SK-N-SH (cell line): ENCODE results near the gene IRF9. TPM values are rescaled to one million over a fixed set of nuclear protein-coding genes. Genes with fewer than 3 reads are reported as not detected.

Experiments used
- CTCF ChIA-PET: fragments of 300-600, 350-600 bp; formaldehyde crosslinking; extraction: SDS; loops from one replicate; lab custom pipeline; 2021; lab: Yijun Ruan, JAX
- POLR2A ChIA-PET: fragments of 350-600 bp; sonication (Branson Sonifier 250); formaldehyde crosslinking; extraction: SDS; loops from one replicate; lab custom pipeline; 2020; ENCODE audit warnings: antibody characterized with exemption, inconsistent platforms; lab: Yijun Ruan, JAX
- DNase-seq: peaks from one replicate; pipeline ENCODE4 v3.0.0; 2012
- H2AFZ ChIP-seq: fragments of 200-600 bp; sonication (generic); 2 replicates; pipeline ENCODE4 v1.8.1; 2016; ENCODE audit warnings: antibody characterized with exemption, mild to moderate bottlenecking, low read depth
- H3F3A ChIP-seq: fragments of 200-600 bp; sonication (generic); replicated peaks from 2 replicates; pipeline ENCODE3; 2016; ENCODE audit warnings: antibody characterized with exemption, mild to moderate bottlenecking; ENCODE audit not compliant: insufficient read depth
- H3K27ac ChIP-seq, 2 experiments: fragments of 200-500 bp in 1 of 2; fragments of 200-600 bp in 1 of 2; sonication (Bioruptor generic) in 1 of 2; sonication (generic), shearing (Covaris generic) in 1 of 2; 2 replicates each; pipeline versions ENCODE4 v1.5.1 to v1.6.1; 2014 to 2016; ENCODE audit warnings: low read depth in 2 of 2, inconsistent platforms in 1 of 2, low read length in 1 of 2, mild to moderate bottlenecking in 1 of 2, mixed read lengths in 1 of 2
- H3K27me3 ChIP-seq: fragments of 200-600 bp; sonication (generic), shearing (Covaris generic); 2 replicates; pipeline ENCODE4 v1.6.1; 2016; ENCODE audit warnings: mixed run types; ENCODE audit not compliant: insufficient read depth
- H3K36me3 ChIP-seq, 2 experiments: fragments of 200-500 bp in 1 of 2; fragments of 200-600 bp in 1 of 2; sonication (Bioruptor generic) in 1 of 2; sonication (generic) in 1 of 2; replicated peaks in 1 of 2; 2 replicates each; pipeline versions ENCODE3 to v1.5.1; 2014 to 2016; ENCODE audit warnings: low read length in 1 of 2, mild to moderate bottlenecking in 1 of 2; ENCODE audit not compliant: insufficient read depth in 2 of 2, control insufficient read depth in 1 of 2
- H3K4me1 ChIP-seq, 2 experiments: fragments of 200-500 bp in 1 of 2; fragments of 200-600 bp in 1 of 2; sonication (Bioruptor generic) in 1 of 2; sonication (generic), shearing (Covaris generic) in 1 of 2; 2 replicates each; pipeline versions ENCODE4 v1.5.1 to v1.6.1; 2014 to 2016; ENCODE audit warnings: low read depth in 1 of 2, low read length in 1 of 2, mixed run types in 1 of 2; ENCODE audit not compliant: insufficient read depth in 2 of 2, control insufficient read depth in 1 of 2
- H3K4me2 ChIP-seq: fragments of 200-600 bp; sonication (generic), shearing (Covaris generic); 2 replicates; pipeline ENCODE4 v1.6.1; 2017; ENCODE audit warnings: mixed run types
- H3K4me3 ChIP-seq, 2 experiments: fragments of 200-500 bp in 1 of 2; fragments of 200-600 bp in 1 of 2; sonication (Bioruptor generic) in 1 of 2; sonication (generic), shearing (Covaris generic) in 1 of 2; 2 replicates each; pipeline versions ENCODE4 v1.5.1 to v1.8.1; 2014 to 2016; ENCODE audit warnings: low read depth in 2 of 2, inconsistent platforms in 1 of 2, low read length in 1 of 2, mild to moderate bottlenecking in 1 of 2, mixed read lengths in 1 of 2, moderate library complexity in 1 of 2
- H3K79me2 ChIP-seq: fragments of 200-600 bp; sonication (generic); 2 replicates; pipeline ENCODE4 v1.8.1; 2017; ENCODE audit warnings: mild to moderate bottlenecking; ENCODE audit not compliant: insufficient read depth
- H3K9ac ChIP-seq: fragments of 200-600 bp; sonication (generic); 2 replicates; pipeline ENCODE4 v1.6.1; 2017; ENCODE audit warnings: mixed run types
- H3K9me2 ChIP-seq: fragments of 200-600 bp; sonication (generic); 2 replicates; pipeline ENCODE4 v1.6.1; 2017; ENCODE audit warnings: mixed run types
- H3K9me3 ChIP-seq: fragments of 200-600 bp; sonication (generic); 2 replicates; pipeline ENCODE4 v1.6.1; 2017; ENCODE audit warnings: mixed run types, mild to moderate bottlenecking, moderate library complexity
- H4K20me1 ChIP-seq: fragments of 200-600 bp; sonication (generic); 2 replicates; pipeline ENCODE4 v1.6.1; 2017; ENCODE audit warnings: mild to moderate bottlenecking, mixed run types; ENCODE audit not compliant: insufficient read depth
- CHD2 ChIP-seq: fragments of 150-350 bp; IDR thresholded peaks from 2 replicates; pipeline ENCODE4 v1.6.1; 2018; ENCODE audit warnings: low read length; ENCODE audit not compliant: partially characterized antibody
- EP300 ChIP-seq, 2 experiments: IDR thresholded peaks; 2 replicates each; pipeline versions ENCODE4 v1.4.0 to v1.6.1; 2012; ENCODE audit warnings: borderline replicate concordance in 1 of 2, low read depth in 1 of 2, low read length in 1 of 2
- FOSL2 ChIP-seq: IDR thresholded peaks from 2 replicates; pipeline ENCODE4 v1.4.0; 2012; ENCODE audit warnings: low read depth, mild to moderate bottlenecking, moderate library complexity, borderline replicate concordance
- GABPA ChIP-seq: IDR thresholded peaks from 2 replicates; pipeline ENCODE4 v1.4.0; 2012; ENCODE audit warnings: low read depth, mild to moderate bottlenecking
- IRF3 ChIP-seq: fragments of 150-350 bp; IDR thresholded peaks from 2 replicates; pipeline ENCODE4 v1.6.1; 2016; ENCODE audit warnings: mild to moderate bottlenecking, low read depth, low read length
- JUND ChIP-seq: IDR thresholded peaks from 2 replicates; pipeline ENCODE4 v1.4.0; 2012
- MXI1 ChIP-seq: IDR thresholded peaks from 2 replicates; pipeline ENCODE4 v1.6.1; 2012; ENCODE audit warnings: mild to moderate bottlenecking, low read depth, low read length, improper control_type of control experiment
- NFIC ChIP-seq: IDR thresholded peaks from 2 replicates; pipeline ENCODE4 v1.4.0; 2012; ENCODE audit warnings: borderline replicate concordance
- NRF1 ChIP-seq: IDR thresholded peaks from 2 replicates; pipeline ENCODE4 v1.6.1; 2012; ENCODE audit warnings: low read depth, mild to moderate bottlenecking, low read length
- POLR2AphosphoS5 ChIP-seq: IDR thresholded peaks from 2 replicates; pipeline ENCODE4 v1.6.1; 2012; ENCODE audit warnings: low read depth, low read length
- REST ChIP-seq: IDR thresholded peaks from 2 replicates; pipeline ENCODE4 v1.6.1; 2012; ENCODE audit warnings: mild to moderate bottlenecking, low read depth, low read length, moderate library complexity
- RFX5 ChIP-seq: IDR thresholded peaks from 2 replicates; pipeline ENCODE4 v1.6.1; 2012; ENCODE audit warnings: mild to moderate bottlenecking, improper control_type of control experiment, low read length
- TAF1 ChIP-seq: IDR thresholded peaks from 2 replicates; pipeline ENCODE4 v1.6.1; 2012; ENCODE audit warnings: low read depth, mild to moderate bottlenecking, low read length, moderate library complexity, borderline replicate concordance
- USF1 ChIP-seq: IDR thresholded peaks from 2 replicates; pipeline ENCODE4 v1.4.0; 2012; ENCODE audit warnings: low read depth, borderline replicate concordance
- WGBS: methylation state at CpG from one replicate; pipeline ENCODE4 v1.1.6; 2017; ENCODE audit warnings: low lambda C conversion rate; 5-methylcytosine and 5-hydroxymethylcytosine counted together
- polyA plus RNA-seq, 3 experiments: library from polyadenylated mRNA; depleted of rRNA; stranded (reverse); fragments of >200 nt; gene quantifications; 2 replicates each; pipeline ENCODE4 v1.2.3, GENCODE V29; 2012
- TF ChIP-seq, protein P1 (sequence below): IDR thresholded peaks from 2 replicates; pipeline ENCODE4; 2012
- TF ChIP-seq, protein P2 (sequence below): fragments of 150-350 bp; IDR thresholded peaks from 2 replicates; pipeline ENCODE4 v1.6.1; 2017; ENCODE audit warnings: antibody characterized with exemption, low read length, low read depth, borderline replicate concordance
- TF ChIP-seq, protein P3 (sequence below): fragments of 200-600 bp; sonication (generic); IDR thresholded peaks from 2 replicates; pipeline ENCODE4 v1.6.1; 2017; ENCODE audit warnings: antibody characterized with exemption, mild to moderate bottlenecking, moderate library complexity

Gene IRF9
- polyA plus RNA-seq, 1 of the 3 experiments (the other 2 are of a cell fraction): 37.6 TPM

DNA sequence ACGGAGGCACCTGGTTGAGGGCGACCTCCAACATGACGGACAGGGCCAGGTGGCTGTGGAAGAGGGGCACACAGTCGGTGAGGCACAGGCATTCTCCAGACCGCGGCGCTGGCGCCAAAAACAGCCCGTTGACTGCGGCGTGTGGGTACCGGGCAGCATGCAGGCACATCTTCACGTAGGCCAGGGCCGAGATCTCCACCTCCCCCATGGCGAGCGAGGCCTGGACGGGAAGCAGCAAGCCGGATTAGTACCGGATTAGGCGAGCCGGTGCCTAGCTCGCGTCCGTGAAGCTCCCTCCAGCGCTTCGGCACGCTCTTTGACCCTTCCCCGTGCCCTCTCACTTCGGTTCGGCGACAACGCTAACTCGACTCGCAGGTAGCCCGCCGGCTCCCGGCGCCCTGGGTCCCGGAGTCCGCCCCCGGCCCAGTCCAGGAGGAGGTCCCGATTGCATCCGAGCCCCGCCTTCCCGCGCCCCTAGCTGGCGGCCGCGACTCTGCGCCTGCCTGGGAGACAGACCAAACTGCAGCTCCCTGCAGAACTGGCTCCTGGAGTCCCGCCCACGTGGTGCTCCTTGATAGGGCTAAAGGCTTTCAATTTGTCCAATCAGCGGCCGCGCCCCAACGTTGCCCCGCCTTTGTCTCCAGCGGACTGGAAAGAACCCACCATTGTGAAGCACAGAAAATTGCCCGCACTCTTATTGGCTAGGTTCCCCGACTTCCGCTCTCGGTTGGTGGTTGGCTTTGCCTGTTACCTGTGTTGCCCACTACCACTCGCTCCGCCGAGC, 19.8 kb upstream of the IRF9 start, which contains the start of gene EMC9:
TSS of gene EMC9 (minus strand) at position 495 of the 784 bp plus-strand sequence. CDS start at position 208, 287 bp downstream.
- peak within 1 kb of the TSS; percentile 70 for H2AFZ ChIP-seq
- H3K79me2 ChIP-seq: peaks cover 61% of the 10 kb centered on the region
- CTCF ChIA-PET: interaction anchor here (1.0 to 1.9 kb wide), 2 partner anchors 20 to 33 kb away, joined by 4 to 5 read pairs; partner anchors contain the start of gene IRF9
- H3K36me3 ChIP-seq: peaks cover 30 to 45% of the 10 kb centered on the region in 2 experiments
- no peaks in the 10 kb centered on the region for H3K27me3 ChIP-seq
- peak; percentile 94 for DNase-seq
- no peaks in the 10 kb centered on the region for H4K20me1 ChIP-seq
- peak within 1 kb of the TSS; percentile 81 for H3K9ac ChIP-seq
- H3K4me2 ChIP-seq: peak within 1 kb of the TSS; percentile 97
- H3K4me1 ChIP-seq: peaks cover 11 to 42% of the 10 kb centered on the region in 2 experiments; a peak in 3 of 4 replicates
- peak within 1 kb of the TSS; percentile 90 to 93 for H3K4me3 ChIP-seq
- H3F3A ChIP-seq: peaks cover 15% of the 10 kb centered on the region
- 2% methylated on average over 9 of the region's 65 CpGs for WGBS
- POLR2A ChIA-PET: interaction anchor here (0.5 to 1.7 kb wide), 10 partner anchors 10 to 224 kb away, joined by 3 to 12 read pairs (median 4); partner anchors contain the start of genes CARMIL3, DCAF11, IPO4 and NRL
- peak; percentile 94 for TF ChIP-seq RFX5
- TF ChIP-seq, protein P1, sequence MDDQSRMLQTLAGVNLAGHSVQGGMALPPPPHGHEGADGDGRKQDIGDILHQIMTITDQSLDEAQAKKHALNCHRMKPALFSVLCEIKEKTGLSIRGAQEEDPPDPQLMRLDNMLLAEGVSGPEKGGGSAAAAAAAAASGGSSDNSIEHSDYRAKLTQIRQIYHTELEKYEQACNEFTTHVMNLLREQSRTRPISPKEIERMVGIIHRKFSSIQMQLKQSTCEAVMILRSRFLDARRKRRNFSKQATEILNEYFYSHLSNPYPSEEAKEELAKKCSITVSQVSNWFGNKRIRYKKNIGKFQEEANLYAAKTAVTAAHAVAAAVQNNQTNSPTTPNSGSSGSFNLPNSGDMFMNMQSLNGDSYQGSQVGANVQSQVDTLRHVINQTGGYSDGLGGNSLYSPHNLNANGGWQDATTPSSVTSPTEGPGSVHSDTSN: peak; percentile 90
- TF ChIP-seq POLR2AphosphoS5: peak; percentile 89
- peak; percentile 69 for TF ChIP-seq IRF3
- TF ChIP-seq, protein P2, sequence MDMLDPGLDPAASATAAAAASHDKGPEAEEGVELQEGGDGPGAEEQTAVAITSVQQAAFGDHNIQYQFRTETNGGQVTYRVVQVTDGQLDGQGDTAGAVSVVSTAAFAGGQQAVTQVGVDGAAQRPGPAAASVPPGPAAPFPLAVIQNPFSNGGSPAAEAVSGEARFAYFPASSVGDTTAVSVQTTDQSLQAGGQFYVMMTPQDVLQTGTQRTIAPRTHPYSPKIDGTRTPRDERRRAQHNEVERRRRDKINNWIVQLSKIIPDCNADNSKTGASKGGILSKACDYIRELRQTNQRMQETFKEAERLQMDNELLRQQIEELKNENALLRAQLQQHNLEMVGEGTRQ: peak; percentile 32
- peak; percentile 62; the same call in 1 of the 2 replicates for TF ChIP-seq USF1
- TF ChIP-seq EP300 (IDR thresholded peaks at IDR 0.05; ENCODE audit: borderline replicate concordance in 1 of 2, low read depth in 1 of 2, low read length in 1 of 2): no peak; a peak in 1 of 4 replicates
- no peak for TF ChIP-seq JUND
- no peak for TF ChIP-seq FOSL2
- TF ChIP-seq NFIC: no peak
- TF ChIP-seq, protein P3, sequence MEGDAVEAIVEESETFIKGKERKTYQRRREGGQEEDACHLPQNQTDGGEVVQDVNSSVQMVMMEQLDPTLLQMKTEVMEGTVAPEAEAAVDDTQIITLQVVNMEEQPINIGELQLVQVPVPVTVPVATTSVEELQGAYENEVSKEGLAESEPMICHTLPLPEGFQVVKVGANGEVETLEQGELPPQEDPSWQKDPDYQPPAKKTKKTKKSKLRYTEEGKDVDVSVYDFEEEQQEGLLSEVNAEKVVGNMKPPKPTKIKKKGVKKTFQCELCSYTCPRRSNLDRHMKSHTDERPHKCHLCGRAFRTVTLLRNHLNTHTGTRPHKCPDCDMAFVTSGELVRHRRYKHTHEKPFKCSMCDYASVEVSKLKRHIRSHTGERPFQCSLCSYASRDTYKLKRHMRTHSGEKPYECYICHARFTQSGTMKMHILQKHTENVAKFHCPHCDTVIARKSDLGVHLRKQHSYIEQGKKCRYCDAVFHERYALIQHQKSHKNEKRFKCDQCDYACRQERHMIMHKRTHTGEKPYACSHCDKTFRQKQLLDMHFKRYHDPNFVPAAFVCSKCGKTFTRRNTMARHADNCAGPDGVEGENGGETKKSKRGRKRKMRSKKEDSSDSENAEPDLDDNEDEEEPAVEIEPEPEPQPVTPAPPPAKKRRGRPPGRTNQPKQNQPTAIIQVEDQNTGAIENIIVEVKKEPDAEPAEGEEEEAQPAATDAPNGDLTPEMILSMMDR: peak; percentile 39
- peak; percentile 42; the same call in 1 of the 2 replicates for TF ChIP-seq GABPA
- peak; percentile 72 for TF ChIP-seq NRF1
- peak; percentile 52; the same call in 1 of the 2 replicates for TF ChIP-seq MXI1
- peak; percentile 69 for TF ChIP-seq CHD2
- 0 out of 2 replicates have a peak, but pooled peaks have one; percentile 17 for TF ChIP-seq REST
- TF ChIP-seq TAF1: peak; percentile 77
- H3K9me3 ChIP-seq: no peaks in the 10 kb centered on the region
- H3K27ac ChIP-seq: peak within 1 kb of the TSS; percentile 82 to 98
- no peaks in the 10 kb centered on the region for H3K9me2 ChIP-seq
